ENCODE data around the gene CDK4. TPM values are rescaled to one million over a fixed set of nuclear protein-coding genes. Genes with fewer than 3 reads are reported as not detected.

The CDK4 gene
- total and polyA plus RNA-seq, 8 donors = 26.3 to 113 (median 50.5) TPM

- no peak for DNase-seq
- intact Hi-C loops (cut with DNase I; ENCODE audit: low total_unique reads) = no loop called here
- H3K4me3 ChIP-seq = no peak overlapping the region
- TF ChIP-seq POLR2A (IDR thresholded peaks at IDR 0.05) = no peak
- no peak for TF ChIP-seq POLR2AphosphoS5 (IDR thresholded peaks at IDR 0.05)
- TF ChIP-seq EP300 (IDR thresholded peaks at IDR 0.05) = no peak
- no peak for TF ChIP-seq CTCF (IDR thresholded peaks at IDR 0.05)
- WGBS, 5 donors = 84 to 97% (median 91%) methylated on average over 3 of the region's 3 CpGs
- H3K27ac ChIP-seq = peak overlapping the region in 2 of 5 donors; percentile 14 to 77
- peaks cover 6 to 27% (median 24%) of the 10 kb centered on the region in 4 donors for H3K36me3 ChIP-seq
- no peaks in the 10 kb centered on the region for H3K9me3 ChIP-seq
- H3K27me3 ChIP-seq = no peaks in the 10 kb centered on the region
- peaks cover 8 to 32% (median 20%) of the 10 kb centered on the region in 4 donors for H3K4me1 ChIP-seq
Measured at GRCh38 chr12:57781244-57781643, 29.1 kb upstream of the CDK4 start.

GRCh38 chr12:57780284-57780897, 28.3 kb upstream of the CDK4 start:
- no peak for DNase-seq
- Histone ChIP-seq H3K9me3 (no peaks in the 10 kb centered on the region), H3K4me3 (no peak overlapping the region), H3K27me3 (no peaks in the 10 kb centered on the region), H3K27ac (peak overlapping the region in 1 of 5 donors; percentile 77), H3K4me1 (peaks cover 8 to 32% (median 20%) of the 10 kb centered on the region in 4 donors), H3K36me3 (peaks cover 0 to 27% (median 24%) of the 10 kb centered on the region in 4 donors)
- 70 to 99% (median 87%) methylated on average over 4 of the region's 4 CpGs for WGBS, 5 donors
- intact Hi-C loops (cut with DNase I; ENCODE audit: low total_unique reads) = no loop called here
- TF ChIP-seq POLR2A (IDR thresholded peaks at IDR 0.05) = no peak
- no peak for TF ChIP-seq CTCF (IDR thresholded peaks at IDR 0.05)
- TF ChIP-seq POLR2AphosphoS5 (IDR thresholded peaks at IDR 0.05) = no peak
- no peak for TF ChIP-seq EP300 (IDR thresholded peaks at IDR 0.05)

GRCh38 chr12:57779736-57780135, 27.6 kb upstream of the CDK4 start:
- Histone ChIP-seq H3K27me3 (no peaks in the 10 kb centered on the region), H3K27ac (no peak overlapping the region), H3K4me1 (peaks cover 8 to 32% (median 20%) of the 10 kb centered on the region in 4 donors), H3K36me3 (peaks cover 0 to 27% (median 23%) of the 10 kb centered on the region in 4 donors), H3K4me3 (no peak overlapping the region), H3K9me3 (no peaks in the 10 kb centered on the region)
- intact Hi-C loops (cut with DNase I; ENCODE audit: low total_unique reads) = no loop called here
- TF ChIP-seq EP300 (IDR thresholded peaks at IDR 0.05) = no peak
- TF ChIP-seq POLR2A (IDR thresholded peaks at IDR 0.05) = no peak
- no peak for TF ChIP-seq POLR2AphosphoS5 (IDR thresholded peaks at IDR 0.05)
- TF ChIP-seq CTCF (IDR thresholded peaks at IDR 0.05) = no peak
- 13 to 55% (median 30%) methylated on average over 1 of the region's 1 CpG for WGBS, 5 donors
- no peak for DNase-seq

- no peak for DNase-seq
- 84 to 97% (median 94%) methylated on average over 6 to 7 of the region's 7 CpGs for WGBS, 5 donors
- intact Hi-C loops (cut with DNase I; ENCODE audit: low total_unique reads) = no loop called here
- H3K4me3 ChIP-seq = no peak overlapping the region
- H3K27me3 ChIP-seq = no peaks in the 10 kb centered on the region
- peaks cover 0 to 27% (median 25%) of the 10 kb centered on the region in 4 donors for H3K36me3 ChIP-seq
- H3K27ac ChIP-seq = no peak overlapping the region
- H3K4me1 ChIP-seq = peaks cover 7 to 24% (median 17%) of the 10 kb centered on the region in 4 donors
- TF ChIP-seq EP300 (IDR thresholded peaks at IDR 0.05) = no peak
- no peak for TF ChIP-seq CTCF (IDR thresholded peaks at IDR 0.05)
- no peak for TF ChIP-seq POLR2A (IDR thresholded peaks at IDR 0.05)
- TF ChIP-seq POLR2AphosphoS5 (IDR thresholded peaks at IDR 0.05) = no peak
- H3K9me3 ChIP-seq = no peaks in the 10 kb centered on the region
Measured at GRCh38 chr12:57777911-57778310, 25.8 kb upstream of the CDK4 start.

Data from stomach (tissue), 9 donors.